Measurements from ENCODE around the gene COG5. TPM values are rescaled to one million over a fixed set of nuclear protein-coding genes. Genes with fewer than 3 reads are reported as not detected.

The COG5 gene
- total and polyA plus RNA-seq, 2 of the 4 experiments (the other 2 are of a cell fraction): 18.5 to 27.4 TPM

DNA sequence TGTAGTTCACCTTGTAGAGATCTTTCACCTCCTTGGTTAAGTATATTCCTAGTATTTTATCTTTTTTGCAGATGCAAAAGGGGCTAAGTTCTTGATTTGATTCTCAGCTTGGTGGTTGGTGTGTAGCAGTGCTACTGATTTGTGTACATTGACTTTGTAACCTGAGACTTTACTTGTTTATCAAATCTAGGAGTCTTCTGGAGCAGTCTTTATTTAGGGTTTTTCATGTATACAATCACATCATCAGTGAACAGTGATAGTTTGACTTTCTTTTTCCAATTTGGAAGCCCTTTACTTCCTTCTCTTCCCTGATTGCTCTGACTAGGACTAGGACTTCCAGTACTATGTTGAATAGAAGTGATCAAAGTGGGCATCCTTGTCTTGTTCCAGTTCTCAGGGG is 60.0 kb downstream of the COG5 start:
- ATAC-seq (ENCODE audit: low read depth): peak; percentile 80
- no peaks in the 10 kb centered on the region for H3K27me3 ChIP-seq (ENCODE audit: control insufficient read depth, insufficient read depth, low read length)

More for the DNA sequence above, 60.0 kb downstream of the COG5 start:
- H3K56ac ChIP-seq (ENCODE audit: extremely low read depth, insufficient read depth, low read length): no peak overlapping the region
- in situ Hi-C loops (cut with MboI; ENCODE audit: low sequenced_read_pairs) (no loop called here), dilution Hi-C loops (cut with HindIII; ENCODE audit: low sequenced_read_pairs, unreplicated experiment) (no loop called here), intact Hi-C loops (cut with micrococcal nuclease) (loop anchor here (2.0 kb wide), 1 partner anchor 21 kb away; no protein-coding TSS in a partner anchor)
- H3K27ac ChIP-seq (ENCODE audit: insufficient read depth, low read length): no peak overlapping the region
- H3K9me1 ChIP-seq (ENCODE audit: insufficient read depth, low read length): peaks cover 2% of the 10 kb centered on the region; the same call in 1 of the 2 replicates
- no peak overlapping the region for H3K4me3 ChIP-seq (ENCODE audit: insufficient read depth, low read depth, low read length)
- H2BK5ac ChIP-seq (ENCODE audit: low read depth, low read length, poor library complexity, severe bottlenecking): no peak overlapping the region
- H3K23ac ChIP-seq (ENCODE audit: low read depth, low read length): no peak overlapping the region
- no peak overlapping the region for H4K91ac ChIP-seq (ENCODE audit: insufficient read depth, low read depth, low read length)
- POLR2A ChIA-PET (ENCODE audit: unreplicated experiment): no interaction called here
- CTCF ChIA-PET: no interaction called here
- H3K14ac ChIP-seq (replicated peaks; ENCODE audit: low read depth, low read length): no peak overlapping the region
- TF ChIP-seq, protein P1, sequence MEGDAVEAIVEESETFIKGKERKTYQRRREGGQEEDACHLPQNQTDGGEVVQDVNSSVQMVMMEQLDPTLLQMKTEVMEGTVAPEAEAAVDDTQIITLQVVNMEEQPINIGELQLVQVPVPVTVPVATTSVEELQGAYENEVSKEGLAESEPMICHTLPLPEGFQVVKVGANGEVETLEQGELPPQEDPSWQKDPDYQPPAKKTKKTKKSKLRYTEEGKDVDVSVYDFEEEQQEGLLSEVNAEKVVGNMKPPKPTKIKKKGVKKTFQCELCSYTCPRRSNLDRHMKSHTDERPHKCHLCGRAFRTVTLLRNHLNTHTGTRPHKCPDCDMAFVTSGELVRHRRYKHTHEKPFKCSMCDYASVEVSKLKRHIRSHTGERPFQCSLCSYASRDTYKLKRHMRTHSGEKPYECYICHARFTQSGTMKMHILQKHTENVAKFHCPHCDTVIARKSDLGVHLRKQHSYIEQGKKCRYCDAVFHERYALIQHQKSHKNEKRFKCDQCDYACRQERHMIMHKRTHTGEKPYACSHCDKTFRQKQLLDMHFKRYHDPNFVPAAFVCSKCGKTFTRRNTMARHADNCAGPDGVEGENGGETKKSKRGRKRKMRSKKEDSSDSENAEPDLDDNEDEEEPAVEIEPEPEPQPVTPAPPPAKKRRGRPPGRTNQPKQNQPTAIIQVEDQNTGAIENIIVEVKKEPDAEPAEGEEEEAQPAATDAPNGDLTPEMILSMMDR (conservative IDR thresholded peaks at IDR 0.05; ENCODE audit: low read depth, low read length): 0 out of 2 replicates have a peak, but pooled peaks have one; percentile 4
- TF ChIP-seq RFX5 (IDR thresholded peaks at IDR 0.05; ENCODE audit: low read depth, low read length) (no peak), RCOR1 (IDR thresholded peaks at IDR 0.05; ENCODE audit: insufficient replicate concordance, low read length) (no peak)
- H2BK20ac ChIP-seq (ENCODE audit: low read depth, low read length): no peak overlapping the region
- no peak overlapping the region for H4K8ac ChIP-seq (ENCODE audit: low read depth in 2 of 2, low read length in 2 of 2)
- H3K9me3 ChIP-seq (ENCODE audit: control insufficient read depth, insufficient read depth, low read length): peaks cover 2% of the 10 kb centered on the region; the same call in 1 of the 2 replicates
- no peak overlapping the region for H2BK120ac ChIP-seq (ENCODE audit: low read depth, low read length)
- H3K4me1 ChIP-seq (ENCODE audit: control insufficient read depth, insufficient read depth, low read length): peaks cover 3% of the 10 kb centered on the region; the same call in 1 of the 2 replicates
- H3K4me2 ChIP-seq (ENCODE audit: low read depth, low read length): peak overlapping the region; percentile 28
- no peak overlapping the region for H2AK5ac ChIP-seq (ENCODE audit: low read depth, low read length)
- no peak overlapping the region for H4K5ac ChIP-seq (ENCODE audit: low read depth, low read length)
- H3K9ac ChIP-seq (ENCODE audit: low read depth, low read length): no peak overlapping the region
- H3K18ac ChIP-seq (ENCODE audit: low read depth, low read length): no peak overlapping the region
- no peak overlapping the region for H3K4ac ChIP-seq (ENCODE audit: low read depth, low read length)
- DNase-seq: peak; percentile 51
- no peaks in the 10 kb centered on the region for H3K36me3 ChIP-seq (ENCODE audit: control insufficient read depth, insufficient read depth, low read length)
- no TSS peak for BruUV-seq (replicated peaks)
- peaks cover 14 to 18% of the 10 kb centered on the region in 2 experiments for H3K79me1 ChIP-seq (ENCODE audit: low read depth in 1 of 2, low read length in 2 of 2)
- H2AK9ac ChIP-seq (replicated peaks; ENCODE audit: low read depth, low read length, poor library complexity): no peak overlapping the region
- no peak overlapping the region for H2AFZ ChIP-seq (replicated peaks; ENCODE audit: low read length, poor library complexity)
- H2BK15ac ChIP-seq (ENCODE audit: low read depth, low read length): no peak overlapping the region
- H4K20me1 ChIP-seq (ENCODE audit: insufficient read depth, low read length): 0 out of 2 replicates have a peak, but pooled peaks cover 11% of the 10 kb centered on the region

Data from IMR-90 (cell line).